NCI-H748 treated with DMSO at 0.1 percent for 48 hours (cell line): ENCODE data around the gene PSMC3IP.
"Not testable (repeated sequence)": the region's sequence is repeated elsewhere in the genome, so short reads cannot be mapped to it uniquely, and the experiment has no call there.

Experiments used
- DNase-seq: peaks from one replicate; lab custom pipeline; 2025; lab: John Stamatoyannopoulos, UW

Gene PSMC3IP

DNA sequence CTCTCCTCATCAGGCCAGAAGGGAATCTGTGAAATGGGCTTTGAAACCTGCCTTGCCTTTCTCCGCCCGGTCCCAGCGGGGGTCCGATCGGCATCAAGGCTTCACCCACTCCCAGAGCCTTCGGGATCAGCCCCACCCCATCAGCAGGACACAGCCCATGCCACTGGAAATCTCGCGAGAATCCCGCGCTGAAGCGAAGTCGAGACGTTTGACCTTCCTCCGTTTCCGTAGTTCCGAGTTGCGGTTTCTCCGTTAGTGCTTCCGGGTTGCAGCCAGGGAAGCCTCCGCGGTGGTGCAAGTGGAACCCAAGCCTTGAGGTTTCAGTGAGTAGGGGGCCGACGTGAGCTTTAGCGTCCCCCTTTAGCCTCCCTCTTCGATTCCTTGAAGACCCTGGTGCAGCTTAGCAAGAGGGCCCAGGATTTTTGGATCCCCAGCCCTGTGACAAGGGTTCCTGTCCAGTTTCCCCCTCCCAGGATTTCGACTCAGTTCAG, 15.6 kb downstream of the PSMC3IP start, which contains the start of gene COASY:
COASY (plus strand) TSS at position 252 of the 491 bp plus-strand sequence. CDS start 475 bp downstream, outside the sequence.
- peak; percentile 87 for DNase-seq

DNA sequence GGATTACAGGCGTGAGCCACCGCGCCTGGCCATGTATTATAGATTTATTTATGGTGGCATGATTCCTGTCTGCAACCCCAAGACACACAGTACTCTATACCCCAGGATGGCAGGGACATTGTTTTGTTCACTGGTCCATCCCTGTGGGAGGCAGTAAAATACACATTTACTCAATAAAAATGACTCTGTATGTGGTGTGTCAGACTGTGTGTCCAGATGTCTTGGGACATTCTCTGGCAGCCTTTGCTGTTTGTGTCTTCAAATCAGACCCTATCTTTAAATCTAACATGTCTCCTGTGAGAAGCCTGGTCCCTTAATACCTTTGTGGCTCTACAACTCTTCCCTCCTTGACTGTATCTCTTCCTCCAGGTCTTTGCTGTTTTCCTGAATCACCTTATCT, 17.3 kb downstream of the PSMC3IP start:
- DNase-seq: no peak

GRCh38 chr17:42559075-42559474, 18.5 kb downstream of the PSMC3IP start:
- DNase-seq: no peak

GRCh38 chr17:42555961-42556617, 21.4 kb downstream of the PSMC3IP start:
- DNase-seq: not testable (repeated sequence)

GRCh38 chr17:42555122-42555622, 22.4 kb downstream of the PSMC3IP start:
- DNase-seq: no peak

DNA sequence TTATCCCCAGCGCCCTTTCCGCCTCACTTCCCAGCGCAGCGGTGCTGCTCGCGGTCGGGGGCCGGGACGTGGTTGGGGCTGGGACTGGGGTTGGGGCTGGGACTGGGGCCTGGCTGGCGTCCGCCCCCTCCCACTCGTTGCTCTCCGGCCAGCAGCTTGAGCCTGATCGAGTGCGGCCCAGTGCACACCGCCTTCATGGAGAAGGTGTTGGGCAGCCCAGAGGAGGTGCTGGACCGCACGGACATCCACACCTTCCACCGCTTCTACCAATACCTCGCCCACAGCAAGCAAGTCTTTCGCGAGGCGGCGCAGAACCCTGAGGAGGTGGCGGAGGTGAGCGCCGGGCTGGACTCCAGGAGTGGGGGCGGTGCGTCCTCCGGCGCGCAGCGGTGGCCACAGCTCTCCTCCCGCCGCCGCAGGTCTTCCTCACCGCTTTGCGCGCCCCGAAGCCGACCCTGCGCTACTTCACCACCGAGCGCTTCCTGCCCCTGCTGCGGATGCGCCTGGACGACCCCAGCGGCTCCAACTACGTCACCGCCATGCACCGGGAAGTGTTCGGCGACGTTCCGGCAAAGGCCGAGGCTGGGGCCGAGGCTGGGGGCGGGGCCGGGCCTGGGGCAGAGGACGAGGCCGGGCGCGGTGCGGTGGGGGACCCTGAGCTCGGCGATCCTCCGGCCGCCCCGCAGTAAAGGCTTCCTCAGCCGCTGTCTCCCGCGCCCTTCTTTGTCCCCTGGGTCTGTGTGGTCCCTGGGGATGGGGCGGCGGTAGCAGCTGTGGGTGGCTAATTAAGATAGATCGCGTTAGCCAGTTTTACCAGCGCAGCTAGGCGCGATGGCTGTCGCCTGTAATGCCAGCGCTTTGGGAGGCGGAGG, 23.0 kb downstream of the PSMC3IP start:
- DNase-seq: peak; percentile 70

DNA sequence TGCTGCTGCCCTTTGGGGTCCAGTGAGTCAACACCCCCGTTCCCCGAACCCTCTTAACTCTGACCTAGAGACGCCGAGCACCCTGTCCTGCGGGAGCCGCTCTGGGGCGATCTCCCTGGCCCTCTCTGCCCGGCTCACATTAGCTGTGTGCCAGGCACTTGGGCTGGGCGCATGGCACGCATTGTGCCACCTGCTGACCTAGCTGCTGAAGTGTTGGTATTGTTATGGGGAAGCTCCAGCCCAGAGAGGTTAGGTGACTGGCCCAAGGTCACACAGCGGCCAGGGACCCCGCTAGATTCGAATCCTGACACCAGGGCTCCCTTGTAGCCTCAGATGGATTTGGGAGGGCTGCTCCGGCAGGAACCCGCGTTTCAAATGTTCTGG, 23.7 kb downstream of the PSMC3IP start:
- no peak for DNase-seq

- DNase-seq: no peak
Measured at GRCh38 chr17:42553161-42553818, 24.2 kb downstream of the PSMC3IP start.

- DNase-seq: not testable (repeated sequence)
Measured at GRCh38 chr17:42552736-42553135, 24.8 kb downstream of the PSMC3IP start, which contains the start of gene HSD17B1. TSS of gene HSD17B1 (plus strand) at chr17:42552923. CDS start at chr17:42552934, 11 bp downstream.

GRCh38 chr17:42548993-42549755, 28.4 kb downstream of the PSMC3IP start:
- DNase-seq: no peak

GRCh38 chr17:42548070-42548837, 29.3 kb downstream of the PSMC3IP start:
- peak; percentile 82 for DNase-seq

- no peak for DNase-seq
Measured at GRCh38 chr17:42547698-42548069, 29.8 kb downstream of the PSMC3IP start.

DNA sequence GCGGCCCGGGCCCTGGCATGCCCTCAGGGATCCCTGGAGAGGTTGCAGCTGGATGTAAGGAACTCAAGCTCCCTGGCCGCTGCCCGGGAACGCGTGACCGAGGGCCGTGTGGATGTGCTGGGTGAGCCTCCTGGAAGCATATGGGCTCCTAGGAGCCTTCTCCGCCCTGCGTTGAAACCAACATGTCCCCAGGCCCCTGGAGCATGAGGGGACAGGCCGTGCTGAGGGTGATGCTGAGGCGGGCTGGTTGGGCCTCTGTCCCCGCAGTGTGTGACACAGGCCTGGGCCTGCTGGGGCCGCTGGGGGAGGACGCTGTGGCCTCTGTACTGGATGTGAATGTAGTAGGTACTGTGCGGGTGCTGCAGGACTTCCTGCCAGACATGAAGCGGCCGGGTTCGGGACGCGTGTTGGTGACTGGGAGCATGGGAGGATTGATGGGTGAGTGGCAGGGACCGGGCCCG, 30.5 kb downstream of the PSMC3IP start:
- no peak for DNase-seq

DNA sequence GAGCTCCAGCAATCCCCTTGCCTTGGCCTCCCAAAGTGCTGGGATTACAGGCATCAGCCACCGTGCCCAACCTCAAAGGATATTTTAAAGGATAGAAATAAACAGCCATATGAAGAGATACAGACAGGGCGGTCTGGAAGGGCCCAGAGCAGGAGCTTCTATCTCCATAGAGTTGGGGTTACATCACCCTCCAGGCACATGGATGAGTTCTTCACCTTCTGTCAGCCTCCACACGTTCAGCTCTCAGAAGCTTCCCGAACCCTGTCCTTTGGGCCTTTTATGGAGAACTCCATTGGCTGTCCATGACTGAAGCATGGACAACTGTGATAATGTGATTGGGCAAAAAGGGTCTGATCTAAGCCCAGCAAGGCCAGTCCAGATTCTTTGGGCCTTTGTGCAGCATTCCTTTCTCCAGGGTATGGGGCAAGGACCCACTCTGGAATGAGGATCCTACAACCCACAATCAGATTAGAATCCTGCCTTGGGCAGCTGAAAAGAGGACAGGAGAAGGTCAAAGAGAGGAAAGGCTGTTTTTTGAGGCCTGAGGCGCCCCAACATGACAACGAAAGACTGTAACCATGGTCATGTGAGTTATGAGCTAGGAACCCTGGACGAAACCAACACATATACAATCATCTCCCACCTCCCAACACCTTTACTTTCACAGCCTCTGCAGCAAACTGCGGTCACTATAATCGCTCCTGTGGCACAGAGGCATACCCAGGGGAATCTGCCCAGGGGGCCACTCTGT, 31.6 kb downstream of the PSMC3IP start:
- DNase-seq: not testable (repeated sequence)

DNA sequence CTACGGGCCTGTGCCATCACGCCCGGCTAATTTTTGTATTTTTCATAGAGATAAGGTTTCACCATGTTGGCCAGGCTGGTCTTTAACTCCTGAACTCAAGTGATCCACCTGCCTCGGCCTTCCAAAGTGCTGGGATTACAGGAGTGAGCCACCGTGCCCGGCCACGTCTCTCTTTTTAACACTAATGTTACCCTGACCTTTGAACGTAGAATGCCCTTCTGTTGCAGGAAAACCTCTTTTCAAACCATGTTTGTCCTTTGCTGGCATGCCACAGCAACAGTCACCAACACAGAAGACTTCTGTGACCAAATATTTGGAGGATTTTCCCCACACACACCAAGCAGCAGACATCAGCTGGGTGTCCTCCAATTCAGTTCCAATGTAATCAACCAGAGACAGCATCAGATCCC, 32.6 kb downstream of the PSMC3IP start:
- DNase-seq: no peak

- no peak for DNase-seq
Measured at GRCh38 chr17:42543190-42544079, 34.1 kb downstream of the PSMC3IP start.

- DNase-seq: no peak
Measured at GRCh38 chr17:42541041-42541833, 36.3 kb downstream of the PSMC3IP start.

DNA sequence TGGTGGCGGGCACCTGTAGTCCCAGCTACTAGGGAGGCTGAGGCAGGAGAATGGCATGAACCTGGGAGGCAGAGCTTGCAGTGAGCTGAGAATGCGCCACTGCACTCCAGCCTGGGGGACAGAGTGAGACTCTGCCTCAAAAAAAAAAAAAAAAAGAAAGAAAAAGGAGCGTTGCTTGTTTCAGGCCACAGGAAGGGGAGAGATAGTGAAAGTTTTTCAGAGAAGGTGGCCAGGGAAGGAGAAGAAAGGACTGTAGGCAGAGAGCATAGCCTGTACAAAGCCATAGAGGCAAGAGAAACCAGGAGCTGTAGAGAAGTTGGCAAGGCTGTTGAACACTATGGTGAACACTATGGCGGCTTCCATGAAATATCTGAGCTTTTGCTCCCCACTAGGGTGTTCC, 37.0 kb downstream of the PSMC3IP start:
- DNase-seq: not testable (repeated sequence)
